PC-3 (cell line): ENCODE results near the gene MYO3B. TPM values are rescaled to one million over a fixed set of nuclear protein-coding genes. Genes with fewer than 3 reads are reported as not detected.

ENCODE experiments used
- ATAC-seq: fragments of 200-7000 bp; cut with Tn5 transposase; 2 replicates; pipeline ENCODE4 v1.9.1; 2020; ENCODE audit warnings: mild to moderate bottlenecking, moderate library complexity
- BruUV-seq: library from RNA; stranded (reverse); fragments of 400-500 nt; replicated peaks from 2 replicates; lab custom pipeline; 2021; lab: Mats Ljungman, UMichigan
- CTCF ChIA-PET: fragments of 300-600 bp; sonication (Branson Sonifier 250); formaldehyde crosslinking; loops from one replicate; lab custom pipeline; 2022; ENCODE audit warnings: antibody characterized with exemption; lab: Charles Lee
- POLR2A ChIA-PET: fragments of 300-600 bp; sonication (Branson Sonifier 250); formaldehyde crosslinking; loops from one replicate; lab custom pipeline; 2022; ENCODE audit warnings: antibody characterized with exemption; ENCODE audit not compliant: unreplicated experiment; lab: Charles Lee
- DNase-seq: peaks from one replicate; pipeline ENCODE4 v3.0.0-alpha.2; 2015
- H2AFZ ChIP-seq: fragments of 300-600 bp; sonication (generic); 2 replicates; pipeline ENCODE4 v1.6.0; 2016; ENCODE audit warnings: antibody characterized with exemption, low read length
- H3F3A ChIP-seq: fragments of 300-600 bp; sonication (generic); one replicate; pipeline ENCODE4 v1.6.0; 2017; ENCODE audit warnings: antibody characterized with exemption, low read length, control low read depth, mild to moderate bottlenecking; ENCODE audit not compliant: unreplicated experiment
- H3K27ac ChIP-seq: fragments of 300-600 bp; sonication (generic); 2 replicates; pipeline ENCODE4 v1.5.1; 2016; ENCODE audit warnings: mild to moderate bottlenecking, low read length
- H3K27me3 ChIP-seq: fragments of 300-600 bp; sonication (generic); 2 replicates; pipeline ENCODE4 v1.6.1; 2016; ENCODE audit warnings: low read length, mixed read lengths
- H3K36me3 ChIP-seq: fragments of 300-600 bp; sonication (generic); 2 replicates; pipeline ENCODE4 v1.6.1; 2016; ENCODE audit warnings: low read depth, mixed run types, low read length, mixed read lengths
- H3K4me1 ChIP-seq: fragments of 300-600 bp; sonication (generic); 2 replicates; pipeline ENCODE4 v1.5.1; 2016; ENCODE audit warnings: low read length; ENCODE audit not compliant: insufficient read depth
- H3K4me2 ChIP-seq: fragments of 300-600 bp; sonication (generic); 2 replicates; pipeline ENCODE4 v1.6.0; 2016; ENCODE audit warnings: low read length
- H3K4me3 ChIP-seq: fragments of 300-600 bp; sonication (generic); 2 replicates; pipeline ENCODE4 v1.5.1; 2016; ENCODE audit warnings: mild to moderate bottlenecking, low read length, mixed read lengths
- H3K79me2 ChIP-seq: fragments of 300-600 bp; sonication (generic); 2 replicates; pipeline ENCODE4 v1.6.1; 2017; ENCODE audit warnings: low read length, mixed read lengths
- H3K9ac ChIP-seq: fragments of 300-600 bp; sonication (generic); 2 replicates; pipeline ENCODE4 v1.6.0; 2016; ENCODE audit warnings: mild to moderate bottlenecking, low read length
- H3K9me2 ChIP-seq: fragments of 300-600 bp; sonication (generic); replicated peaks from 2 replicates; pipeline ENCODE4 v1.6.1; 2016; ENCODE audit warnings: mixed run types, low read length, mixed read lengths
- H3K9me3 ChIP-seq: fragments of 300-600 bp; sonication (generic); 2 replicates; pipeline ENCODE4 v1.6.1; 2016; ENCODE audit warnings: low read length, mixed read lengths
- H4K20me1 ChIP-seq: fragments of 300-600 bp; sonication (generic); 2 replicates; pipeline ENCODE4 v1.6.1; 2016; ENCODE audit warnings: low read length, mixed read lengths
- CTCF ChIP-seq: fragments of 300-600 bp; sonication (generic); conservative IDR thresholded peaks from 2 replicates; pipeline ENCODE4 v1.5.1; 2017; ENCODE audit warnings: antibody characterized with exemption, low read depth, mild to moderate bottlenecking, low read length
- EZH2 ChIP-seq: fragments of 300-600 bp; sonication (generic); IDR thresholded peaks from one replicate; pipeline ENCODE4 v1.6.1; 2017; ENCODE audit warnings: antibody characterized with exemption, mild to moderate bottlenecking, low read length; ENCODE audit not compliant: unreplicated experiment
- EZH2phosphoT487 ChIP-seq: fragments of 300-600 bp; sonication (generic); IDR thresholded peaks from 2 replicates; pipeline ENCODE4 v1.6.1; 2018; ENCODE audit warnings: mild to moderate bottlenecking, antibody characterized with exemption, low read length, borderline replicate concordance
- intact Hi-C: fragments of 100-400 bp; cut with micrococcal nuclease; formaldehyde crosslinking; loops from 2 replicates; pipeline ENCODE4 v1.9.0; 2023
- total RNA-seq: library from RNA; depleted of rRNA; stranded (reverse); fragments of >200 nt; gene quantifications from 2 replicates; pipeline ENCODE4 v1.2.3, GENCODE V29; 2014

Gene MYO3B
- total RNA-seq, 1 experiment from 2014 or later: 1.1 TPM

GRCh38 chr2:170436077-170436943, 258.4 kb downstream of the MYO3B start:
- Histone ChIP-seq H2AFZ (no peak overlapping the region), H3K4me3 (no peak overlapping the region), H3K36me3 (no peaks in the 10 kb centered on the region), H3K27me3 (no peaks in the 10 kb centered on the region), H3K4me2 (no peak overlapping the region), H3K79me2 (no peaks in the 10 kb centered on the region), H3K9me2 (no peaks in the 10 kb centered on the region), H3K9ac (no peak overlapping the region), H3F3A (no peaks in the 10 kb centered on the region), H3K4me1 (peaks cover 4% of the 10 kb centered on the region), H4K20me1 (no peaks in the 10 kb centered on the region), H3K27ac (no peak overlapping the region), H3K9me3 (no peaks in the 10 kb centered on the region)
- ChIA-PET POLR2A (no interaction called here), CTCF (no interaction called here)
- DNase-seq: no peak
- BruUV-seq: no TSS peak
- ATAC-seq: no peak
- TF ChIP-seq CTCF (no peak), EZH2 (no peak), EZH2phosphoT487 (no peak)
- intact Hi-C loops: no loop called here

GRCh38 chr2:170446078-170446477, 268.1 kb downstream of the MYO3B start:
- H3K79me2 ChIP-seq: no peaks in the 10 kb centered on the region
- ChIA-PET CTCF (no interaction called here), POLR2A (no interaction called here)
- H3K4me1 ChIP-seq: peaks cover 49% of the 10 kb centered on the region
- no peaks in the 10 kb centered on the region for H3K36me3 ChIP-seq
- DNase-seq (peak; percentile 89), ATAC-seq (peak; percentile 86)
- H3K9me3 ChIP-seq: no peaks in the 10 kb centered on the region
- intact Hi-C loops: no loop called here
- no peak overlapping the region for H3K4me3 ChIP-seq
- no peaks in the 10 kb centered on the region for H4K20me1 ChIP-seq
- BruUV-seq: no TSS peak
- H2AFZ ChIP-seq: no peak overlapping the region
- no peaks in the 10 kb centered on the region for H3K9me2 ChIP-seq
- peak overlapping the region; percentile 77 for H3K27ac ChIP-seq
- no peaks in the 10 kb centered on the region for H3F3A ChIP-seq
- no peak overlapping the region for H3K9ac ChIP-seq
- no peaks in the 10 kb centered on the region for H3K27me3 ChIP-seq
- H3K4me2 ChIP-seq: 0 out of 2 replicates have a peak overlapping the region, but pooled peaks have one; percentile 28
- TF ChIP-seq CTCF (no peak), EZH2 (no peak), EZH2phosphoT487 (no peak)

GRCh38 chr2:170449034-170449433, 271.1 kb downstream of the MYO3B start:
- Histone ChIP-seq H3K79me2 (no peaks in the 10 kb centered on the region), H3K9ac (no peak overlapping the region), H3K9me2 (no peaks in the 10 kb centered on the region), H3K27ac (peak overlapping the region; percentile 23; the same call in 1 of the 2 replicates), H3K4me3 (no peak overlapping the region), H3K4me2 (peak overlapping the region; percentile 48), H3K36me3 (no peaks in the 10 kb centered on the region), H2AFZ (no peak overlapping the region), H3F3A (no peaks in the 10 kb centered on the region), H4K20me1 (no peaks in the 10 kb centered on the region), H3K9me3 (no peaks in the 10 kb centered on the region), H3K27me3 (no peaks in the 10 kb centered on the region), H3K4me1 (peaks cover 37% of the 10 kb centered on the region)
- CTCF ChIA-PET: no interaction called here
- BruUV-seq: no TSS peak
- POLR2A ChIA-PET: no interaction called here
- TF ChIP-seq CTCF (no peak), EZH2phosphoT487 (no peak), EZH2 (no peak)
- ATAC-seq: peak; percentile 24; the same call in 1 of the 2 replicates
- DNase-seq: peak; percentile 71
- intact Hi-C loops: no loop called here
